HepG2 (cell line): Measurements from ENCODE around the gene PRKCZ. TPM values are rescaled to one million over a fixed set of nuclear protein-coding genes. Genes with fewer than 3 reads are reported as not detected.

Source experiments
- ATAC-seq: fragments of 200-7000 bp; cut with Tn5 transposase; 3 replicates; pipeline ENCODE4 v1.9.1; 2020; ENCODE audit warnings: mild to moderate bottlenecking, moderate library complexity
- BruUV-seq: library from RNA; stranded (reverse); fragments of 400-500 nt; replicated peaks from 2 replicates; lab custom pipeline; 2021; lab: Mats Ljungman, UMichigan
- CTCF ChIA-PET: fragments of 300-600 bp; formaldehyde crosslinking; extraction: SDS; loops from one replicate; lab custom pipeline; 2021; ENCODE audit warnings: low total read pairs, inconsistent platforms, low intra/inter-chr PET ratio; lab: Yijun Ruan, JAX
- POLR2A ChIA-PET: fragments of 350-600 bp; sonication (Branson Sonifier 250); formaldehyde crosslinking; loops from one replicate; lab custom pipeline; 2020; ENCODE audit warnings: antibody characterized with exemption, inconsistent platforms; lab: Yijun Ruan, JAX
- DNase-seq: peaks from one replicate; pipeline ENCODE4 v3.0.0-alpha.2; 2015; ENCODE audit warnings: low spot score
- FAIRE-seq: peaks from 3 replicates; lab custom pipeline; 2011; peaks lifted over from hg19 to GRCh38; lab: Jason Lieb, UNC
- H2AFZ ChIP-seq: one replicate; pipeline ENCODE4 v1.6.1; 2011; ENCODE audit warnings: low read length, inconsistent platforms
- H3K27ac ChIP-seq: fragments of 300-600 bp; 3 replicates; pipeline ENCODE4 v1.8.0; 2011; ENCODE audit warnings: mixed run types, mild to moderate bottlenecking, mixed read lengths, low read length, inconsistent platforms; ENCODE audit not compliant: insufficient read depth; ENCODE audit errors: extremely low read length
- H3K27me3 ChIP-seq, 2 experiments: fragments of 200-600 bp in 1 of 2; 2 replicates in 1 of 2; 3 replicates in 1 of 2; pipeline versions ENCODE4 v1.6.0 to v1.8.0; 2011; ENCODE audit warnings: low read length in 2 of 2, mild to moderate bottlenecking in 2 of 2, moderate library complexity in 2 of 2, inconsistent platforms in 1 of 2; ENCODE audit not compliant: insufficient read depth in 2 of 2, control insufficient read depth in 1 of 2
- H3K36me3 ChIP-seq, 2 experiments: fragments of 200-600 bp in 1 of 2; replicated peaks in 1 of 2; 2 replicates in 1 of 2; 3 replicates in 1 of 2; pipeline versions ENCODE4 v1.5.1 to v1.8.0; 2011; ENCODE audit warnings: low read length in 2 of 2, inconsistent platforms in 1 of 2; ENCODE audit not compliant: insufficient read depth in 2 of 2, control insufficient read depth in 1 of 2
- H3K4me1 ChIP-seq: 2 replicates; pipeline ENCODE4 v1.5.1; 2012; ENCODE audit warnings: low read length, inconsistent platforms; ENCODE audit not compliant: insufficient read depth
- H3K4me2 ChIP-seq: 2 replicates; pipeline ENCODE4 v1.6.0; 2011; ENCODE audit warnings: low read depth, low read length, inconsistent platforms
- H3K4me3 ChIP-seq, 3 experiments: fragments of 200-600 bp in 1 of 3; sonication (generic), shearing (Covaris generic) in 1 of 3; replicated peaks in 1 of 3; 2 replicates each; pipeline ENCODE4 v1.5.1; 2011 to 2016; ENCODE audit warnings: low read length in 3 of 3, inconsistent platforms in 2 of 3, low read depth in 2 of 3, mild to moderate bottlenecking in 2 of 3, control low read depth in 1 of 3, mixed read lengths in 1 of 3; ENCODE audit not compliant: insufficient read depth in 1 of 3
- H3K79me2 ChIP-seq: one replicate; pipeline ENCODE4 v1.6.1; 2011; ENCODE audit warnings: low read length, inconsistent platforms; ENCODE audit not compliant: insufficient read depth
- H3K9ac ChIP-seq: 2 replicates; pipeline ENCODE4 v1.6.0; 2011; ENCODE audit warnings: mild to moderate bottlenecking, low read depth, low read length, inconsistent platforms; ENCODE audit not compliant: insufficient read depth
- H3K9me3 ChIP-seq: 2 replicates; pipeline ENCODE4 v1.5.1; 2012; ENCODE audit warnings: mild to moderate bottlenecking, low read length
- H4K20me1 ChIP-seq: 2 replicates; pipeline ENCODE4 v1.6.0; 2011; ENCODE audit warnings: inconsistent platforms, mild to moderate bottlenecking, low read length, moderate library complexity; ENCODE audit not compliant: insufficient read depth
- CC2D1A ChIP-seq: sonication (generic); formaldehyde crosslinking; IDR thresholded peaks from 2 replicates; pipeline ENCODE4 v1.8.1; 2023; ENCODE audit warnings: mild to moderate bottlenecking, missing genetic modification reagents
- FIP1L1 ChIP-seq: fragments of 200-400 bp; formaldehyde crosslinking; IDR thresholded peaks from 2 replicates; pipeline ENCODE4 v1.6.1; 2018; ENCODE audit warnings: low read depth, mild to moderate bottlenecking, low read length, moderate library complexity, borderline replicate concordance; ENCODE audit not compliant: insufficient read depth
- SIN3A ChIP-seq: IDR thresholded peaks from 2 replicates; pipeline ENCODE4 v1.6.1; 2011; ENCODE audit warnings: low read depth, mild to moderate bottlenecking, control low read depth, low read length, borderline replicate concordance
- WGBS: methylation state at CpG from one replicate; pipeline ENCODE4 v1.1.6; 2017; ENCODE audit warnings: low lambda C conversion rate; 5-methylcytosine and 5-hydroxymethylcytosine counted together
- in situ Hi-C: cut with HindIII; loops from 2 replicates; pipeline ENCODE4 v1.10.0; 2017; ENCODE audit warnings: low pct_unique_long_range_greater_than_20kb; ENCODE audit not compliant: extremely low pct_ligation_motif_present
- intact Hi-C: fragments of 100-400 bp; cut with micrococcal nuclease; formaldehyde crosslinking; loops from one replicate; pipeline ENCODE4 v1.10.0; 2022; ENCODE audit not compliant: unreplicated experiment
- polyA plus RNA-seq, 8 experiments: library from polyadenylated mRNA; depleted of rRNA in 3 of 8; stranded (reverse) in 7 of 8; unstranded in 1 of 8; fragments of >200 nt; fragmentation: Illumina TruSeq in 4 of 8; extraction: Trizol in 4 of 8; gene quantifications; 2 replicates each; pipeline versions ENCODE4 v1.2.1 to v1.2.3, GENCODE V29; 2011 to 2016; ENCODE audit warnings: low read depth in 4 of 8, missing spikeins in 1 of 8, mixed read lengths in 1 of 8; ENCODE audit not compliant: insufficient read depth in 1 of 8
- total RNA-seq, 5 experiments: library from RNA; depleted of rRNA; stranded (reverse); fragments of >200 nt; fragmentation: Illumina TruSeq; extraction: Trizol; gene quantifications; 2 replicates each; pipeline ENCODE4 v1.2.3, GENCODE V29; 2016; ENCODE audit warnings: low read depth in 1 of 5
- TF ChIP-seq, protein P1 (sequence below): sonication (generic); formaldehyde crosslinking; IDR thresholded peaks from 2 replicates; pipeline ENCODE4 v1.5.0; 2020; ENCODE audit warnings: mild to moderate bottlenecking, missing genetic modification reagents, borderline replicate concordance
- TF ChIP-seq, protein P2 (sequence below): sonication (generic); formaldehyde crosslinking; IDR thresholded peaks from 2 replicates; pipeline ENCODE4 v1.5.0; 2020; ENCODE audit warnings: missing genetic modification reagents, mild to moderate bottlenecking, borderline replicate concordance
- TF ChIP-seq, protein P3 (sequence below): sonication (generic); IDR thresholded peaks from 2 replicates; pipeline ENCODE4 v1.6.1; 2016; ENCODE audit warnings: low read depth, borderline replicate concordance
- TF ChIP-seq, protein P4 (sequence below): IDR thresholded peaks from 2 replicates; pipeline ENCODE4 v1.6.1; 2016
- TF ChIP-seq, protein P5 (sequence below): IDR thresholded peaks from 2 replicates; pipeline ENCODE4 v1.6.1; 2016; ENCODE audit warnings: mild to moderate bottlenecking, missing biosample characterization, missing genetic modification reagents
- TF ChIP-seq, protein P6 (sequence below): sonication (generic); formaldehyde crosslinking; IDR thresholded peaks from 2 replicates; pipeline ENCODE4 v1.4.0; 2020; ENCODE audit warnings: mild to moderate bottlenecking, missing genetic modification reagents
- TF ChIP-seq, protein P7 (sequence below): sonication (generic); formaldehyde crosslinking; IDR thresholded peaks from 2 replicates; pipeline ENCODE4 v1.4.0; 2020; ENCODE audit warnings: missing genetic modification reagents

The PRKCZ gene
- total and polyA plus RNA-seq, 2 of the 13 experiments (the other 11 are each of a cell fraction or from before 2014, with no cell fraction given) = 34.7 to 85.2 TPM

DNA sequence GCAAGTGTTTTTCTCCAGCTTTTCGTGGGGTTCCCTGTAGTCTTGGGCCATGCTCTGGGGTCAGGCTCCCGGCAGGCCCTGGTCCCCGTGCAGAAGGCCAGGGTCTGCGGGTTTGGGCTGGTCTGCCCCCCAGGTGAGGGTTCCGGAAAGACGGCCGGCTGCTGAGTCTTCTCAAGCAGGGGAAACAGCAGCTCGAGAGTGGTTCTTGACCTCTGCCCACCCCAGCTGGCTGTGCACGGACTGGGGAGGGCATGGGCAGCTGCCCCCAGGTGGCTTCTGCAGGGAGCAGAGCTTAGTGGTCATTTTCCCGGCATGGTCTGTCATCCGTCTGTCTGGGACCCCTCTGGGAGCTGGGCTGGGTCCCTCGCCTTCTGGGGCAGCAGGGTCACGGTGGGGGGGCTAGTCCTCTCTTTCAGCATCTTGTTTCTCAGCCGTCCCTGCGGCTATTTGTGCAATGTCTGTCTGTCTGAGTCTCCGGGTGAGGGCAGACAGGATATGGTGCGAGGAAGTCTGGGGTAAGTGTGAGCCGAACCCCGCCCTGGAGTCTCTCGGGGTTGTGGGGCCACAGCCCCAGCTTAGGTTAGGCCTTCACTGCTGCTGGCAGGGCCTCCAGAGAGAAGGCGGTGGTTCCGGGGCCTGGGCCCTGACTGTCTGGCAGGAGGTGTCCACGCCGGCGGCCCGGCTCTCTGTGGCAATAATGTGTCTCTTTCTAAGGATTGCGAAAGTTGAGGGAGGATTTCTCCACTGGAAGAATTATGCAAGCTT lies 184.0 kb downstream of the PRKCZ start:
- H3K36me3 ChIP-seq = peaks cover 1 to 12% of the 10 kb centered on the region in 2 experiments; a peak in 1 of 5 replicates
- H3K4me3 ChIP-seq = peak overlapping the region; percentile 74 to 96 (median 95)
- ChIA-PET CTCF (no interaction called here), POLR2A (interaction anchor here (0.6 to 9.9 kb wide), 18 partner anchors 10 to 179 kb away, joined by 3 to 178 read pairs (median 6); partner anchors contain the start of genes FAAP20, MORN1, PEX10 and RER1)
- peaks cover 93% of the 10 kb centered on the region for H3K79me2 ChIP-seq
- no peak overlapping the region for H2AFZ ChIP-seq
- no peaks in the 10 kb centered on the region; a peak in 1 of 5 replicates for H3K27me3 ChIP-seq
- peaks cover 86% of the 10 kb centered on the region for H4K20me1 ChIP-seq
- ATAC-seq = peak; percentile 61
- peak overlapping the region; percentile 81 for H3K27ac ChIP-seq
- peaks cover 69% of the 10 kb centered on the region for H3K4me1 ChIP-seq
- in situ Hi-C loops (loop anchor here (5.0 kb wide), 1 partner anchor 37 kb away; no protein-coding TSS in a partner anchor), intact Hi-C loops (loop anchor here (1.0 to 5.0 kb wide), 4 partner anchors 15 to 37 kb away; no protein-coding TSS in a partner anchor)
- no TSS peak for BruUV-seq
- FAIRE-seq = peak; percentile 85
- DNase-seq = peak; percentile 93
- 0% methylated on average over 5 of the region's 27 CpGs for WGBS
- H3K9me3 ChIP-seq = no peaks in the 10 kb centered on the region
- peak overlapping the region; percentile 95 for H3K4me2 ChIP-seq
- H3K9ac ChIP-seq = peak overlapping the region; percentile 85
- TF ChIP-seq FIP1L1 (no peak), CC2D1A (CRISPR knock-in tag) (no peak), SIN3A (peak; percentile 67; the same call in 1 of the 2 replicates)
- TF ChIP-seq, protein P1, sequence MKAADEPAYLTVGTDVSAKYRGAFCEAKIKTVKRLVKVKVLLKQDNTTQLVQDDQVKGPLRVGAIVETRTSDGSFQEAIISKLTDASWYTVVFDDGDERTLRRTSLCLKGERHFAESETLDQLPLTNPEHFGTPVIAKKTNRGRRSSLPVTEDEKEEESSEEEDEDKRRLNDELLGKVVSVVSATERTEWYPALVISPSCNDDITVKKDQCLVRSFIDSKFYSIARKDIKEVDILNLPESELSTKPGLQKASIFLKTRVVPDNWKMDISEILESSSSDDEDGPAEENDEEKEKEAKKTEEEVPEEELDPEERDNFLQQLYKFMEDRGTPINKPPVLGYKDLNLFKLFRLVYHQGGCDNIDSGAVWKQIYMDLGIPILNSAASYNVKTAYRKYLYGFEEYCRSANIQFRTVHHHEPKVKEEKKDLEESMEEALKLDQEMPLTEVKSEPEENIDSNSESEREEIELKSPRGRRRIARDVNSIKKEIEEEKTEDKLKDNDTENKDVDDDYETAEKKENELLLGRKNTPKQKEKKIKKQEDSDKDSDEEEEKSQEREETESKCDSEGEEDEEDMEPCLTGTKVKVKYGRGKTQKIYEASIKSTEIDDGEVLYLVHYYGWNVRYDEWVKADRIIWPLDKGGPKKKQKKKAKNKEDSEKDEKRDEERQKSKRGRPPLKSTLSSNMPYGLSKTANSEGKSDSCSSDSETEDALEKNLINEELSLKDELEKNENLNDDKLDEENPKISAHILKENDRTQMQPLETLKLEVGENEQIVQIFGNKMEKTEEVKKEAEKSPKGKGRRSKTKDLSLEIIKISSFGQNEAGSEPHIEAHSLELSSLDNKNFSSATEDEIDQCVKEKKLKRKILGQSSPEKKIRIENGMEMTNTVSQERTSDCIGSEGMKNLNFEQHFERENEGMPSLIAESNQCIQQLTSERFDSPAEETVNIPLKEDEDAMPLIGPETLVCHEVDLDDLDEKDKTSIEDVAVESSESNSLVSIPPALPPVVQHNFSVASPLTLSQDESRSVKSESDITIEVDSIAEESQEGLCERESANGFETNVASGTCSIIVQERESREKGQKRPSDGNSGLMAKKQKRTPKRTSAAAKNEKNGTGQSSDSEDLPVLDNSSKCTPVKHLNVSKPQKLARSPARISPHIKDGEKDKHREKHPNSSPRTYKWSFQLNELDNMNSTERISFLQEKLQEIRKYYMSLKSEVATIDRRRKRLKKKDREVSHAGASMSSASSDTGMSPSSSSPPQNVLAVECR = peak; percentile 89; the same call in 1 of the 2 replicates
- TF ChIP-seq, protein P2, sequence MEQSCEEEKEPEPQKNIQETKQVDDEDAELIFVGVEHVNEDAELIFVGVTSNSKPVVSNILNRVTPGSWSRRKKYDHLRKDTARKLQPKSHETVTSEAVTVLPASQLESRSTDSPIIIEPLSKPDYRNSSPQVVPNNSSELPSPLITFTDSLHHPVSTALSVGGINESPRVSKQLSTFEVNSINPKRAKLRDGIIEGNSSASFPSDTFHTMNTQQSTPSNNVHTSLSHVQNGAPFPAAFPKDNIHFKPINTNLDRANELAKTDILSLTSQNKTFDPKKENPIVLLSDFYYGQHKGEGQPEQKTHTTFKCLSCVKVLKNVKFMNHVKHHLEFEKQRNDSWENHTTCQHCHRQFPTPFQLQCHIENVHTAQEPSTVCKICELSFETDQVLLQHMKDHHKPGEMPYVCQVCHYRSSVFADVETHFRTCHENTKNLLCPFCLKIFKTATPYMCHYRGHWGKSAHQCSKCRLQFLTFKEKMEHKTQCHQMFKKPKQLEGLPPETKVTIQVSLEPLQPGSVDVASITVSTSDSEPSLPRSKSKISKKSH (CRISPR knock-in tag) = 0 out of 2 replicates have a peak, but pooled peaks have one; percentile 20
- TF ChIP-seq, protein P3, sequence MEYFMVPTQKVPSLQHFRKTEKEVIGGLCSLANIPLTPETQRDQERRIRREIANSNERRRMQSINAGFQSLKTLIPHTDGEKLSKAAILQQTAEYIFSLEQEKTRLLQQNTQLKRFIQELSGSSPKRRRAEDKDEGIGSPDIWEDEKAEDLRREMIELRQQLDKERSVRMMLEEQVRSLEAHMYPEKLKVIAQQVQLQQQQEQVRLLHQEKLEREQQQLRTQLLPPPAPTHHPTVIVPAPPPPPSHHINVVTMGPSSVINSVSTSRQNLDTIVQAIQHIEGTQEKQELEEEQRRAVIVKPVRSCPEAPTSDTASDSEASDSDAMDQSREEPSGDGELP = peak; percentile 72
- TF ChIP-seq, protein P4, sequence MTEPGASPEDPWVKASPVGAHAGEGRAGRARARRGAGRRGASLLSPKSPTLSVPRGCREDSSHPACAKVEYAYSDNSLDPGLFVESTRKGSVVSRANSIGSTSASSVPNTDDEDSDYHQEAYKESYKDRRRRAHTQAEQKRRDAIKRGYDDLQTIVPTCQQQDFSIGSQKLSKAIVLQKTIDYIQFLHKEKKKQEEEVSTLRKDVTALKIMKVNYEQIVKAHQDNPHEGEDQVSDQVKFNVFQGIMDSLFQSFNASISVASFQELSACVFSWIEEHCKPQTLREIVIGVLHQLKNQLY = peak; percentile 62; the same call in 1 of the 2 replicates
- TF ChIP-seq, protein P5, sequence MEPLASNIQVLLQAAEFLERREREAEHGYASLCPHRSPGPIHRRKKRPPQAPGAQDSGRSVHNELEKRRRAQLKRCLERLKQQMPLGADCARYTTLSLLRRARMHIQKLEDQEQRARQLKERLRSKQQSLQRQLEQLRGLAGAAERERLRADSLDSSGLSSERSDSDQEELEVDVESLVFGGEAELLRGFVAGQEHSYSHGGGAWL (CRISPR knock-in tag) = no peak; the same call in 1 of the 2 replicates
- TF ChIP-seq, protein P6, sequence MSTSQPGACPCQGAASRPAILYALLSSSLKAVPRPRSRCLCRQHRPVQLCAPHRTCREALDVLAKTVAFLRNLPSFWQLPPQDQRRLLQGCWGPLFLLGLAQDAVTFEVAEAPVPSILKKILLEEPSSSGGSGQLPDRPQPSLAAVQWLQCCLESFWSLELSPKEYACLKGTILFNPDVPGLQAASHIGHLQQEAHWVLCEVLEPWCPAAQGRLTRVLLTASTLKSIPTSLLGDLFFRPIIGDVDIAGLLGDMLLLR (CRISPR knock-in tag) = peak; percentile 89
- TF ChIP-seq, protein P7, sequence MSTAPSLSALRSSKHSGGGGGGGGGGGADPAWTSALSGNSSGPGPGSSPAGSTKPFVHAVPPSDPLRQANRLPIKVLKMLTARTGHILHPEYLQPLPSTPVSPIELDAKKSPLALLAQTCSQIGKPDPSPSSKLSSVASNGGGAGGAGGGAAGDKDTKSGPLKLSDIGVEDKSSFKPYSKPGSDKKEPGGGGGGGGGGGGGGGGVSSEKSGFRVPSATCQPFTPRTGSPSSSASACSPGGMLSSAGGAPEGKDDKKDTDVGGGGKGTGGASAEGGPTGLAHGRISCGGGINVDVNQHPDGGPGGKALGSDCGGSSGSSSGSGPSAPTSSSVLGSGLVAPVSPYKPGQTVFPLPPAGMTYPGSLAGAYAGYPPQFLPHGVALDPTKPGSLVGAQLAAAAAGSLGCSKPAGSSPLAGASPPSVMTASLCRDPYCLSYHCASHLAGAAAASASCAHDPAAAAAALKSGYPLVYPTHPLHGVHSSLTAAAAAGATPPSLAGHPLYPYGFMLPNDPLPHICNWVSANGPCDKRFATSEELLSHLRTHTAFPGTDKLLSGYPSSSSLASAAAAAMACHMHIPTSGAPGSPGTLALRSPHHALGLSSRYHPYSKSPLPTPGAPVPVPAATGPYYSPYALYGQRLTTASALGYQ = peak; percentile 41; the same call in 1 of the 2 replicates
